Tibial artery (tissue), 4 donors: Measurements from ENCODE around the gene SNAPC4.
"Not testable (repeated sequence)": the region's sequence is repeated elsewhere in the genome, so short reads cannot be mapped to it uniquely, and the experiment has no call there.

Experiments used
- DNase-seq, 2 donors: peaks; one replicate each; pipeline ENCODE4 v3.0.0-alpha.2; 2019
- H3K27ac ChIP-seq, 2 donors: fragments of 200-600 bp; sonication (generic) in 1 of 2; 1 replicate in 1 of 2; 2 replicates in 1 of 2; pipeline ENCODE4 v1.5.1; 2018 to 2019; ENCODE audit warnings: mild to moderate bottlenecking in 1 of 2
- H3K27me3 ChIP-seq, 2 donors: fragments of 200-600 bp; sonication (generic) in 1 of 2; one replicate each; pipeline versions ENCODE4 v1.5.1 to v1.6.0; 2016 to 2019
- H3K36me3 ChIP-seq, 3 donors: fragments of 200-600 bp; sonication (generic) in 2 of 3; one replicate each; pipeline ENCODE4 v1.5.1; 2016 to 2019; ENCODE audit warnings: mild to moderate bottlenecking in 2 of 3
- H3K4me1 ChIP-seq, 4 donors: fragments of 200-600 bp; sonication (generic) in 2 of 4; 1 replicate in 3 of 4; 2 replicates in 1 of 4; pipeline ENCODE4 v1.5.1; 2016 to 2019
- H3K4me3 ChIP-seq, 2 donors: fragments of 200-600 bp; sonication (generic) in 1 of 2; 1 replicate in 1 of 2; 2 replicates in 1 of 2; pipeline ENCODE4 v1.5.1; 2018 to 2019; ENCODE audit warnings: mild to moderate bottlenecking in 2 of 2
- H3K9me3 ChIP-seq, 3 donors: fragments of 200-600 bp; sonication (generic) in 1 of 3; one replicate each; pipeline ENCODE4 v1.5.1; 2016 to 2019
- CTCF ChIP-seq, 2 experiments: fragments of 200-600 bp in 1 of 2; fragments of 450-650 bp in 1 of 2; IDR thresholded peaks; one replicate each; pipeline ENCODE4 v1.5.1; 2017 to 2019; ENCODE audit warnings: antibody characterized with exemption in 2 of 2, mild to moderate bottlenecking in 1 of 2, moderate library complexity in 1 of 2
- intact Hi-C: fragments of 100-400 bp; cut with DNase I; formaldehyde crosslinking; loops from one replicate; pipeline ENCODE4 v1.15.0; 2023; ENCODE audit warnings: low total_unique reads

The SNAPC4 gene

GRCh38 chr9:136411378-136411777, 11.4 kb upstream of the SNAPC4 start:
- H3K4me1 ChIP-seq = peaks cover 0 to 29% (median 24%) of the 10 kb centered on the region in 4 donors

GRCh38 chr9:136410500-136411287, 10.7 kb upstream of the SNAPC4 start, which contains the start of the genes ENTR1 and PMPCA:
Gene ENTR1, minus strand, starts transcription at chr9:136410614. Its CDS starts 217 bp downstream, at chr9:136410397.
Gene PMPCA, plus strand, starts transcription at chr9:136410658. Its CDS starts 11 bp downstream, at chr9:136410669.
- no peaks in the 10 kb centered on the region for H3K27me3 ChIP-seq
- H3K4me3 ChIP-seq = peak within 1 kb of the TSS; percentile 69 to 84
- TF ChIP-seq CTCF (IDR thresholded peaks at IDR 0.05) = no peak
- intact Hi-C loops = no loop called here
- peak; percentile 90 to 94 for DNase-seq
- H3K9me3 ChIP-seq = no peaks in the 10 kb centered on the region
- peaks cover 0 to 29% (median 24%) of the 10 kb centered on the region in 4 donors for H3K4me1 ChIP-seq
- H3K27ac ChIP-seq = peak within 1 kb of the TSS; percentile 79 to 87
- peaks cover 31 to 55% (median 48%) of the 10 kb centered on the region in 3 donors for H3K36me3 ChIP-seq

More at GRCh38 chr9:136411378-136411777, 11.4 kb upstream of the SNAPC4 start:
- no peaks in the 10 kb centered on the region for H3K9me3 ChIP-seq
- H3K36me3 ChIP-seq = peaks cover 35 to 55% (median 54%) of the 10 kb centered on the region in 3 donors
- no peak for TF ChIP-seq CTCF (IDR thresholded peaks at IDR 0.05)
- H3K27me3 ChIP-seq = no peaks in the 10 kb centered on the region
- H3K27ac ChIP-seq = peak overlapping the region in 1 of 2 donors; percentile 79
- DNase-seq = no peak
- intact Hi-C loops = no loop called here
- peak overlapping the region; percentile 69 to 84 for H3K4me3 ChIP-seq

GRCh38 chr9:136409557-136410455, 9.8 kb upstream of the SNAPC4 start:
- TF ChIP-seq CTCF (IDR thresholded peaks at IDR 0.05) = no peak
- no peaks in the 10 kb centered on the region for H3K27me3 ChIP-seq
- peaks cover 38 to 55% (median 48%) of the 10 kb centered on the region in 3 donors for H3K36me3 ChIP-seq
- no peak for DNase-seq
- H3K9me3 ChIP-seq = no peaks in the 10 kb centered on the region
- H3K27ac ChIP-seq = peak overlapping the region; percentile 79 to 87
- peaks cover 0 to 29% (median 24%) of the 10 kb centered on the region in 4 donors for H3K4me1 ChIP-seq
- peak overlapping the region; percentile 69 to 84 for H3K4me3 ChIP-seq
- intact Hi-C loops = no loop called here

GRCh38 chr9:136407911-136408310, 7.9 kb upstream of the SNAPC4 start:
- Histone ChIP-seq H3K9me3 (no peaks in the 10 kb centered on the region), H3K4me3 (no peak overlapping the region), H3K27ac (no peak overlapping the region), H3K4me1 (peaks cover 0 to 28% (median 24%) of the 10 kb centered on the region in 4 donors), H3K36me3 (peaks cover 23 to 53% (median 46%) of the 10 kb centered on the region in 3 donors), H3K27me3 (no peaks in the 10 kb centered on the region)
- TF ChIP-seq CTCF (IDR thresholded peaks at IDR 0.05) = no peak
- DNase-seq = no peak
- intact Hi-C loops = no loop called here

GRCh38 chr9:136407061-136407460, 7.1 kb upstream of the SNAPC4 start:
- H3K27me3 ChIP-seq, H3K27ac ChIP-seq, intact Hi-C loops, H3K9me3 ChIP-seq, H3K4me3 ChIP-seq, DNase-seq: not testable (repeated sequence)
- peaks cover 19 to 56% (median 44%) of the 10 kb centered on the region in 3 donors for H3K36me3 ChIP-seq
- H3K4me1 ChIP-seq = peaks cover 0 to 26% (median 22%) of the 10 kb centered on the region in 4 donors

GRCh38 chr9:136405904-136406303, 5.9 kb upstream of the SNAPC4 start:
- DNase-seq, H3K27ac ChIP-seq, H3K9me3 ChIP-seq, intact Hi-C loops, H3K4me3 ChIP-seq, H3K27me3 ChIP-seq: not testable (repeated sequence)
- Histone ChIP-seq H3K4me1 (peaks cover 0 to 15% (median 12%) of the 10 kb centered on the region in 4 donors), H3K36me3 (peaks cover 19 to 60% (median 44%) of the 10 kb centered on the region in 3 donors)
